Mucosa of rectum (tissue), 2 donors: ENCODE results near the gene TMEM184A.

Source experiments
- H3K27ac ChIP-seq, 2 donors: one replicate each; pipeline ENCODE4 v1.7.0; 2013; ENCODE audit warnings: inconsistent platforms in 2 of 2, low read depth in 2 of 2, low read length in 2 of 2
- H3K27me3 ChIP-seq, 2 donors: one replicate each; pipeline ENCODE4 v1.7.0; 2013; ENCODE audit warnings: low read length in 2 of 2; ENCODE audit not compliant: control insufficient read depth in 2 of 2, insufficient read depth in 2 of 2
- H3K36me3 ChIP-seq, 2 donors: one replicate each; pipeline ENCODE4 v1.7.0; 2013; ENCODE audit warnings: low read length in 2 of 2; ENCODE audit not compliant: control insufficient read depth in 2 of 2, insufficient read depth in 2 of 2
- H3K4me1 ChIP-seq, 2 donors: one replicate each; pipeline ENCODE4 v1.7.0; 2013; ENCODE audit warnings: low read length in 2 of 2, mild to moderate bottlenecking in 1 of 2; ENCODE audit not compliant: control insufficient read depth in 2 of 2, insufficient read depth in 2 of 2
- H3K4me3 ChIP-seq, 2 donors: one replicate each; pipeline ENCODE4 v1.7.0; 2013; ENCODE audit warnings: low read length in 2 of 2
- H3K9ac ChIP-seq, 2 donors: one replicate each; pipeline ENCODE4 v1.7.0; 2013; ENCODE audit warnings: low read length in 2 of 2, low read depth in 1 of 2, mild to moderate bottlenecking in 1 of 2
- H3K9me3 ChIP-seq, 2 donors: one replicate each; pipeline ENCODE4 v1.7.0; 2013; ENCODE audit warnings: low read length in 2 of 2; ENCODE audit not compliant: control insufficient read depth in 2 of 2
- donor health status: healthy.
- donor health status: Normal muscosa, but diverticular disease.

Gene TMEM184A

DNA sequence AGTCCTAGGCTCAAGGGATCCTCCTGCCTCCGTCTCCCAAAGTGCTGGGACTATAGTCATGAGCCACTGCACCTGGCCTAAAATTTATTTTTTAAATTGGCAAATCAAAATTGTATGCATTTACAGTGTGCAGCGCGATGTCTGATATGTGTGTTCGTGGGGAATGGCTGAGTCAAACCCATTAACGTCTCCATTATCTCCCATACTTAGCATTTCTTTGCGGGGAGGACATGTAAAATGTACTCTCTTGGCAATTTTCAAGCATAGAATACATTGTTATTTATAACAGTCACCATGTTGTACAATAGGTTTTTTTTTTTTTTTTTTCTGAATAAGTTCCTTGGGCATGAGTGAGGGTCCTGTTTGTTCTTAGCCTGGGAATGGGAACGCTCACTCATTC lies 3.8 kb downstream of the TMEM184A start:
- no peak overlapping the region for H3K9ac ChIP-seq
- H3K9me3 ChIP-seq = no peaks in the 10 kb centered on the region
- no peak overlapping the region for H3K27ac ChIP-seq
- H3K36me3 ChIP-seq = peaks cover 13% of the 10 kb centered on the region in 2 donors
- H3K27me3 ChIP-seq = no peaks in the 10 kb centered on the region
- H3K4me3 ChIP-seq = no peak overlapping the region
- peaks cover 13 to 27% of the 10 kb centered on the region in 2 donors for H3K4me1 ChIP-seq

DNA sequence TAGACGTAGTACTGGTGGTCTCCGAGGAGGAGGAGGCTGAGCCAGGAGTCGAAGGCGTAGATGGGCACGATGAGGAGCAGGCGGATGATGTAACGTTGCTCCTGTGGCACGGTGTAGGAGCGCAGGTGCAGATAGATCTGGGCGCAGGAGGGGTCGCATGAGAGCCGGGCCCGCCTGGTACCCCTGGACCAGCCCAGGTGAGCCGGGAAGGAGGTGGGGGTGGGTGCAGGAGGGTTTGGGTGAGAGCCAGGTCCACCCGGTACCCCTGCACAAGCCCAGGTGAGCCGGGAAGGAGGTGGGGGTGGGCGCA lies 5.2 kb downstream of the TMEM184A start:
- no peak overlapping the region for H3K9ac ChIP-seq
- no peak overlapping the region for H3K4me3 ChIP-seq
- no peak overlapping the region for H3K27ac ChIP-seq
- H3K36me3 ChIP-seq = peaks cover 14% of the 10 kb centered on the region in 2 donors
- no peaks in the 10 kb centered on the region for H3K9me3 ChIP-seq
- peaks cover 6 to 14% of the 10 kb centered on the region in 2 donors for H3K4me1 ChIP-seq
- H3K27me3 ChIP-seq = no peaks in the 10 kb centered on the region

- Histone ChIP-seq H3K36me3 (peaks cover 14% of the 10 kb centered on the region in 2 donors), H3K4me1 (peaks cover 4 to 9% of the 10 kb centered on the region in 2 donors), H3K27me3 (no peaks in the 10 kb centered on the region), H3K4me3 (no peak overlapping the region), H3K27ac (no peak overlapping the region), H3K9me3 (no peaks in the 10 kb centered on the region), H3K9ac (no peak overlapping the region)
Observed at GRCh38 chr7:1550005-1550845, 5.8 kb downstream of the TMEM184A start.

- Histone ChIP-seq H3K4me1 (peaks cover 0 to 1% of the 10 kb centered on the region in 2 donors), H3K36me3 (peaks cover 14% of the 10 kb centered on the region in 2 donors), H3K27ac (no peak overlapping the region), H3K4me3 (no peak overlapping the region), H3K9me3 (no peaks in the 10 kb centered on the region), H3K9ac (no peak overlapping the region), H3K27me3 (no peaks in the 10 kb centered on the region)
Observed at GRCh38 chr7:1549357-1550004, 6.5 kb downstream of the TMEM184A start.

GRCh38 chr7:1548944-1549343 lies 7.1 kb downstream of the TMEM184A start:
- Histone ChIP-seq H3K36me3 (peaks cover 14% of the 10 kb centered on the region in 2 donors), H3K4me3 (no peak overlapping the region)

GRCh38 chr7:1548438-1548831 lies 7.6 kb downstream of the TMEM184A start:
- Histone ChIP-seq H3K4me1 (no peaks in the 10 kb centered on the region), H3K9ac (no peak overlapping the region), H3K27ac (no peak overlapping the region), H3K4me3 (no peak overlapping the region), H3K36me3 (peaks cover 11 to 14% of the 10 kb centered on the region in 2 donors), H3K27me3 (no peaks in the 10 kb centered on the region), H3K9me3 (no peaks in the 10 kb centered on the region)

More at GRCh38 chr7:1548944-1549343, 7.1 kb downstream of the TMEM184A start:
- Histone ChIP-seq H3K27ac (no peak overlapping the region), H3K4me1 (no peaks in the 10 kb centered on the region), H3K9ac (no peak overlapping the region), H3K27me3 (no peaks in the 10 kb centered on the region), H3K9me3 (no peaks in the 10 kb centered on the region)

- H3K27me3 ChIP-seq = no peaks in the 10 kb centered on the region
- H3K9me3 ChIP-seq = no peaks in the 10 kb centered on the region
- H3K4me3 ChIP-seq = no peak overlapping the region
- H3K27ac ChIP-seq = no peak overlapping the region
- peaks cover 11 to 14% of the 10 kb centered on the region in 2 donors for H3K36me3 ChIP-seq
- H3K9ac ChIP-seq = no peak overlapping the region
- no peaks in the 10 kb centered on the region for H3K4me1 ChIP-seq
Observed at GRCh38 chr7:1547777-1548437, 8.1 kb downstream of the TMEM184A start.

DNA sequence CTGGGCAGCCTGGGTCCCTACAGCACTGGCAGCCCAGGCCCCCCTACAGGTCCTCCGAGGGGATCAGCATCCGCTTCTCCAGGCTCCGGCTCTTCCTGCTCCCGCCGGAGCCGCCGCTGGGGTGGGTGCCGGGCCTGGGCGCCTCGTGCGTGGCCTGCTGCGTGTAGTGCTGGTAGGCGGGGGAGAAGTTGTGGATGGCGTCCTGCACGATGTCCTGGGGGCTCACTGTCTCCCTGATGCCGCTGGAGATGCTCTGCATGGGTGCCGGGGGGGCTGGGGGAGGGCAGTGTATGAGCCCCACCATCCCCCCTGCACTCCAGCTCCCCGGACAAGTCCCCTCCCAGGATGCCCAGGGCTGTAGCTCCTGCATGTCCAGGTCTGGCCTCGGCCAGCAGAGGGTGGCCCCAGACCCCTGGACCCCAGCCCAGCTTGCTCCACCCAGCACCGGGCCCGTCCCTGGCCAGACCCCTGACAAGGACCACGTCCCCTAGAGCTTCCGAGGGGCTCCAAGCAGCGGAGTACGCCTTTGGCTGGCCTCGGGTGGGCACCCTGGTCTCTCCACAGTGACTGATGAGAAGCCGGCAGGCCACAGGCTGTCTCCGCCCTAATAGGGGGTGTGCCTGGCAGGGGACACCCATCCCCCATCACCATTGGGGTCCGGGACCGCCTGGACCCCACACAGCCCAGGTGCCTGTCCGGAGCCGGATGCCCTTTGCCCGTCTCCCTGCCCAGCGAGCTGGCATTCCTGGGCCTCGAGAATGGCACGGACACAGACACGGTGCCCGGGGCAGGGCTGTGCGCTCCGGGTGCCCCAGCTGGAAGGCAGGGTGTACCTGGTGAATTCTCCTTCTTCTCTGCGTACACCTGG lies 8.9 kb downstream of the TMEM184A start:
- Histone ChIP-seq H3K36me3 (peaks cover 8 to 14% of the 10 kb centered on the region in 2 donors), H3K4me3 (no peak overlapping the region), H3K27me3 (no peaks in the 10 kb centered on the region), H3K4me1 (no peaks in the 10 kb centered on the region), H3K9me3 (no peaks in the 10 kb centered on the region), H3K27ac (no peak overlapping the region), H3K9ac (no peak overlapping the region)

DNA sequence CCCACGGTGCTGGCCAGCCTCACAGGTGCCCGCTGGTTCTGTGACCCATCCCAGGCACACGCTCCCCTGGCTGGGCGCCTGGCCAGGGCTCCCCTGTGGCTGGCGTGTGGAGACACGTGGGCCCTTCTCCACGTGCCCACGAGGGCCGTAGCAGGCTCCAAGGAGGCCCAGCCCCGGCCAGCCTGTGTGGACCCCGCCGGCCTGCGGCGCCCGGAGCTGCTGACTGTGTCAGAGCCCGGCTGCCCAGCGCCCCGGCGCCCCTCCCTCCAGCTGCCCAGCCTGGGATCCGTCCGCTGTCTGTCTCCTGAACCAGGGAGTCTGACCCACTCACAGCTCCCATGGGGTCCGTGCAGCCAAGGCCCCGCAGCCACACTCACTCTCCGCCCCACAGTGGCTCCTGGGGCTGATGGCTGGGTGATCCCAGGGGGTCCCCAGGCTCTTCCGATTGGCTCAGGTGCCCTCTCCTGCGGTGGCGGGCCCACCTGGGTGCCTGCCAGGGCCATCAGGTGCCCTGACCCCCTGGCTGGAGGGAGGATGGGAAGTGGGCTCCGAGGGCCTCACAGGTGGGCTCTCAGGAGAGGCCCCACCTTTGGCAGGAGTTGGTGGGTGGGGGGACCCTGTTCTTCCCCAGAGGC lies 9.6 kb downstream of the TMEM184A start:
- Histone ChIP-seq H3K9me3 (no peaks in the 10 kb centered on the region), H3K27ac (no peak overlapping the region), H3K4me3 (no peak overlapping the region), H3K27me3 (no peaks in the 10 kb centered on the region), H3K9ac (no peak overlapping the region), H3K36me3 (peaks cover 10 to 16% of the 10 kb centered on the region in 2 donors), H3K4me1 (no peaks in the 10 kb centered on the region)
